Transverse colon (tissue), 4 donors: Measurements from ENCODE around the gene PLEKHA3.

Source experiments
- CTCF ChIP-seq, 5 experiments: fragments of 200-600 bp in 3 of 5; fragments of 450-650 bp in 2 of 5; sonication (generic) in 3 of 5; IDR thresholded peaks; 1 replicate in 2 of 5; 2 replicates in 3 of 5; pipeline ENCODE4 v1.5.1; 2016 to 2017; ENCODE audit warnings: antibody characterized with exemption in 5 of 5, inconsistent platforms in 3 of 5, mild to moderate bottlenecking in 2 of 5, moderate library complexity in 1 of 5
- POLR2A ChIP-seq: fragments of 450-650 bp; IDR thresholded peaks from one replicate; pipeline ENCODE4 v1.6.1; 2016; ENCODE audit warnings: antibody characterized with exemption, mild to moderate bottlenecking, moderate library complexity
- POLR2AphosphoS5 ChIP-seq, 3 donors: sonication (generic); formaldehyde crosslinking; IDR thresholded peaks; one replicate each; pipeline ENCODE4 v1.6.1; 2016; ENCODE audit warnings: antibody characterized with exemption in 3 of 3

- TF ChIP-seq CTCF (IDR thresholded peaks at IDR 0.05) (no peak), POLR2A (no peak), POLR2AphosphoS5 (IDR thresholded peaks at IDR 0.05) (no peak)
These were observed 22.5 kb downstream of the PLEKHA3 start for GRCh38 chr2:178502751-178503150.
